HUDEP-2 (cell line): ENCODE measurements around the gene CDK5RAP2.

Source experiments
- DNase-seq, 76 experiments: peaks; one replicate each; lab custom pipeline; 2025; ENCODE audit not compliant: unreplicated experiment in 76 of 76; lab: John Stamatoyannopoulos, UW

Gene CDK5RAP2

GRCh38 chr9:120368799-120369198, 211.2 kb downstream of the CDK5RAP2 start:
- DNase-seq, result no peak

- no peak for DNase-seq
These were observed 213.3 kb downstream of the CDK5RAP2 start for GRCh38 chr9:120366644-120367019.

- no peak for DNase-seq
These were observed 214.6 kb downstream of the CDK5RAP2 start for GRCh38 chr9:120365386-120365785.

GRCh38 chr9:120363697-120364096, 216.3 kb downstream of the CDK5RAP2 start:
- peak in 1 of 76 experiments; percentile 4 for DNase-seq

GRCh38 chr9:120362446-120362845, 217.5 kb downstream of the CDK5RAP2 start:
- no peak for DNase-seq

GRCh38 chr9:120361551-120361950, 218.4 kb downstream of the CDK5RAP2 start:
- DNase-seq, result no peak

GRCh38 chr9:120360510-120360909, 219.5 kb downstream of the CDK5RAP2 start:
- DNase-seq, result no peak

GRCh38 chr9:120360046-120360445, 219.9 kb downstream of the CDK5RAP2 start:
- DNase-seq, result no peak

- DNase-seq, result no peak
These were observed 221.1 kb downstream of the CDK5RAP2 start for GRCh38 chr9:120358877-120359276.

GRCh38 chr9:120353506-120353905, 226.5 kb downstream of the CDK5RAP2 start:
- no peak for DNase-seq

- DNase-seq, result no peak
These were observed 228.9 kb downstream of the CDK5RAP2 start for GRCh38 chr9:120351106-120351505.

GRCh38 chr9:120350596-120350995, 229.4 kb downstream of the CDK5RAP2 start:
- DNase-seq, result no peak

- DNase-seq, result peak in 13 of 76 experiments; percentile 2 to 30 (median 7)
These were observed 231.0 kb downstream of the CDK5RAP2 start for GRCh38 chr9:120348951-120349429.

GRCh38 chr9:120345379-120345778, 234.6 kb downstream of the CDK5RAP2 start:
- no peak for DNase-seq

GRCh38 chr9:120344230-120344629, 235.7 kb downstream of the CDK5RAP2 start:
- no peak for DNase-seq

GRCh38 chr9:120343416-120343815, 236.6 kb downstream of the CDK5RAP2 start:
- no peak for DNase-seq
